Immature natural killer cell (primary cell): ENCODE measurements around the gene RNF157. TPM values are rescaled to one million over a fixed set of nuclear protein-coding genes. Genes with fewer than 3 reads are reported as not detected.

Experiments
- DNase-seq, 3 donors: peaks; one replicate each; pipeline ENCODE4 v3.0.0; 2022; ENCODE audit warnings: mixed read lengths in 1 of 3
- H3K27ac Mint-ChIP-seq, 6 donors: one replicate each; pipeline ENCODE4 v1.8.0; 2020; ENCODE audit warnings: mixed read lengths in 6 of 6, mild to moderate bottlenecking in 5 of 6, inconsistent platforms in 4 of 6, moderate library complexity in 3 of 6
- H3K27me3 Mint-ChIP-seq, 3 donors: one replicate each; pipeline ENCODE4 v1.8.0; 2020 to 2021; ENCODE audit warnings: low read depth in 3 of 3, mild to moderate bottlenecking in 3 of 3, mixed read lengths in 3 of 3, moderate library complexity in 3 of 3, inconsistent platforms in 1 of 3
- H3K36me3 Mint-ChIP-seq, 3 donors: one replicate each; pipeline ENCODE4 v1.8.0; 2020; ENCODE audit warnings: mixed read lengths in 3 of 3, inconsistent platforms in 2 of 3, mild to moderate bottlenecking in 2 of 3
- H3K4me1 Mint-ChIP-seq, 2 donors: one replicate each; pipeline ENCODE4 v1.8.0; 2020; ENCODE audit warnings: inconsistent platforms in 2 of 2, mild to moderate bottlenecking in 2 of 2, mixed read lengths in 2 of 2, moderate library complexity in 1 of 2
- H3K4me3 Mint-ChIP-seq, 5 donors: one replicate each; pipeline ENCODE4 v1.8.0; 2020; ENCODE audit warnings: mild to moderate bottlenecking in 5 of 5, mixed read lengths in 5 of 5, inconsistent platforms in 3 of 5, moderate library complexity in 3 of 5
- H3K9me3 Mint-ChIP-seq, 6 donors: one replicate each; pipeline ENCODE4 v1.8.0; 2020; ENCODE audit warnings: mild to moderate bottlenecking in 6 of 6, mixed read lengths in 6 of 6, inconsistent platforms in 4 of 6, moderate library complexity in 3 of 6
- polyA plus RNA-seq, 3 donors: library from polyadenylated mRNA; unstranded; fragments of 300-500 nt; fragmentation: Illumina TruSeq; gene quantifications; one replicate each; pipeline ENCODE4 v1.2.3, GENCODE V29; 2021

Gene RNF157
- polyA plus RNA-seq, 3 donors from 2014 or later = 0.69 to 3.0 (median 1.2) TPM

GRCh38 chr17:76123191-76123499 is 117.1 kb downstream of the RNF157 start:
- no peak for DNase-seq
- Mint-ChIP-seq H3K9me3 (no peaks in the 10 kb centered on the region), H3K27ac (peak overlapping the region in 2 of 6 donors; percentile 22 to 68), H3K4me1 (peaks cover 0 to 5% of the 10 kb centered on the region in 2 donors), H3K27me3 (peaks cover 0 to 3% (median 0%) of the 10 kb centered on the region in 3 donors), H3K36me3 (no peaks in the 10 kb centered on the region), H3K4me3 (peak overlapping the region in 4 of 5 donors; percentile 18 to 71 (median 56))

DNA sequence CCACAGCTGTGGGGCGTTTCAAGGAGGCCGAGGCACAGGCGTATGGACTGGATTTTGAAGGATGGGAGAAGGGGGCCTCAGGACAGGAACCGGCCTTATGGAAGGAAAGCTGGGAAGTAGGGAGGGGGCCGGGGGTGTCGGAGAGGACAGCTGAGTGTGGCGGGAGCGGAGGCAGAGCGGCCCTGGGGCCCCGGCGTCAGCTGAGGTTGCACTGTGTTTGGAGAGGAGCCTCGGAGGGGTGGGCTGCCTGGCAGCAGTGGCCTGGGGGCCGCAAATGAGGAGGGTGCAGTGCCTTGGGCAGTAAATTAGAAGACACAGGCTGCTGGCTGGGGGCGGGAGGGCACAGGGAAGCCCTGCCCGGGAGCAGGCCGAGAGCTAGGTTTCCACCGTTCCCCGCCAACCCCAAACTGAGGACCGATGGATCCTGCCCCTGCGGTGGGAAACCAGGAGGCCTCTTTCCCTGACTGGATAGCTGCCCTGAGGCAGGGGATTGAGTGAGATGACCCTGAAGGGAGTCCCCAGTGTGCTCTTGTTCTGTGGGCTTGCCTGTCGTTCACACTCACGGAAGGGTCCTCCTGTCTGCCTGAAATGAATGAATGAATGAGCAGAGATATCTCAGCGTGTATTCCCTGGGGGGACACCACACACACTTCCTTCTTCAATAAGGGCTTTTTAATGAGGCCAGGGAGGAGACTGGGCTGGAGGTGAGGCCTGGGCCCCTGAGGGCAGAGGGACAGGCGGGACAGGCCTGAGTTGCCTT is 117.7 kb downstream of the RNF157 start:
- H3K27ac Mint-ChIP-seq = no peak overlapping the region
- peaks cover 0 to 3% (median 0%) of the 10 kb centered on the region in 3 donors for H3K27me3 Mint-ChIP-seq
- peaks cover 0 to 5% of the 10 kb centered on the region in 2 donors for H3K4me1 Mint-ChIP-seq
- H3K4me3 Mint-ChIP-seq = peak overlapping the region; percentile 27 to 71 (median 48)
- H3K36me3 Mint-ChIP-seq = no peaks in the 10 kb centered on the region
- DNase-seq = no peak
- no peaks in the 10 kb centered on the region for H3K9me3 Mint-ChIP-seq

DNA sequence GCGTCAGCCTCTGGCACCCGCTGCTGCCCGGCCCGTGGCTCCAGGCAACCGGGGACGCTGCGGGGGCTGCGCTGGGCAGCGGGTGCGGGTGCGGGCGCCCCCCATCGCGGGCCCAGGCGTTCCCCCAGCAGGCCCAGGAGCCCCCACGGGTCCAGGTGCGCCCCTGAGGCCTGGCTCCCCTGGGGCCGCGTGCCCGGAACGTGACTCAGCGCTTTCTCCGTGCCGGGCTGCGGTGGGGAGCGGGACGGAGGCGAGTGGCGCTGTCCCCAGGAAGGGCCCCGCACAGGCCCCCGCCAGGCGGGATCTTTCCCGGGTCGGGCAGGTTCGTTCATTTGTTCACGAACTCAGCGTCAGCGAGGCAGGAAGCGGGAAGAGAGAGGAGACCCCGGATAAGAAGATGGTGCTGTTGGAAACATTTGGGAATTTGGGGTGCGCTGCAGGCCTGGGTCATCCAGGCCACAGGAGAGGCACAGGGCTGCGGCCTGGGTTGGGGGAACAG is 118.3 kb downstream of the RNF157 start:
- DNase-seq = peak in 1 of 3 donors; percentile 17
- Mint-ChIP-seq H3K9me3 (no peaks in the 10 kb centered on the region), H3K27ac (no peak overlapping the region), H3K4me3 (peak overlapping the region; percentile 32 to 63 (median 36)), H3K4me1 (peaks cover 0 to 5% of the 10 kb centered on the region in 2 donors), H3K27me3 (peaks cover 0 to 3% (median 0%) of the 10 kb centered on the region in 3 donors), H3K36me3 (no peaks in the 10 kb centered on the region)

GRCh38 chr17:76120658-76121008 is 119.7 kb downstream of the RNF157 start:
- H3K4me3 Mint-ChIP-seq = peak overlapping the region in 4 of 5 donors; percentile 19 to 63 (median 26)
- no peaks in the 10 kb centered on the region for H3K36me3 Mint-ChIP-seq
- H3K27me3 Mint-ChIP-seq = peaks cover 0 to 3% (median 1%) of the 10 kb centered on the region in 3 donors
- no peak overlapping the region for H3K27ac Mint-ChIP-seq
- DNase-seq = no peak
- H3K4me1 Mint-ChIP-seq = peaks cover 0 to 5% of the 10 kb centered on the region in 2 donors
- H3K9me3 Mint-ChIP-seq = no peaks in the 10 kb centered on the region

GRCh38 chr17:76119409-76120371 is 120.6 kb downstream of the RNF157 start:
- Mint-ChIP-seq H3K4me3 (no peak overlapping the region), H3K36me3 (no peaks in the 10 kb centered on the region), H3K27ac (peak overlapping the region in 1 of 6 donors; percentile 61), H3K4me1 (peaks cover 0 to 5% of the 10 kb centered on the region in 2 donors), H3K9me3 (no peaks in the 10 kb centered on the region), H3K27me3 (peaks cover 0 to 3% (median 3%) of the 10 kb centered on the region in 3 donors)
- no peak for DNase-seq

DNA sequence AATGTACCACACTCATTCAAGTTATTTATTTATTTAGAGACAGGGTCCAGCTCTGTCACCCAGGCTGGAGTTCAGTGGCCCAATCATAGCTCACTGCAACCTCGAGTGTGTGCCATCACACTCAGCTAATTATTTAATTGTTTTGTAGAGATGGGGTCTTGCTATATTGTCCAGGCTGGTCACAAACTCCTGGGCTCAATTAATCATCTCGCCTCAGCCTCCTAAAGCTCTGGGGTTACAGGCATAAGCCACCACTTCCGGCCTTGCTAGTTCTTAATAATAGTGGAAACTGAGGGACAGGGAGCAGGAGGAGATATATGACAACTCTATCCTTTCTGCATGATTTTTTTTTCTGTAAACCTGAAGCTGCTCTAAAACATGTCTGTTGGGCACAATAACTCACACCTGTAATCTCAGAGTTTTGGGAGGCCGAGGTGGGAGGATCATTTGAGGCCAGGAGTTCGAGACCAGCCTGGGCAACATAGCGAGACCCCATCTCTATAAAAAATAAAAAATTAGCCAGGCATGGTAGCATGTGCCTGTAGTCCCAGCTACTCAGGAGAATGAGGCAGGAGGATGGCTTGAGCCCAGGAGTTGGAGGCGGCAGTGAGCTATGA is 125.0 kb downstream of the RNF157 start:
- Mint-ChIP-seq H3K27me3 (peaks cover 0 to 6% (median 3%) of the 10 kb centered on the region in 3 donors), H3K27ac (no peak overlapping the region), H3K4me1 (no peaks in the 10 kb centered on the region), H3K4me3 (no peak overlapping the region), H3K9me3 (no peaks in the 10 kb centered on the region), H3K36me3 (no peaks in the 10 kb centered on the region)
- DNase-seq = no peak

DNA sequence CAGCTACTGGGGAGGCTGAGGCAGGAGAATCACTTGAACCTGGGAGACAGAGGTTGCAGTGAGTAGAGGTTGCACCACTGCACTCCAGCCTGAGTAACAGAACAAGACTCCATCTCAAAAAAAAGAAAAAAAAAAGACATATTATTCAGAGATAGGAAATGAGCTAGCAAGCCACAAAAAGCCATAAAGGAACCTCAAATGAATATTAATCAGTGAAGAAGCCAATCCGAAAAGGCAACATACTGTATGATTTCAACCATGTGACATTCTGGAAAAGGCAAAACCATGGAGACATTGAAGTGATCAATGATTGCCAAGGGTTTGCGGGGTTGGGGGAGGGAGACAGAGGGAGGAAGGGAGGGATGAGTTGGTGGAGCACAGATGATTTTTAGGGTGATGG is 128.3 kb downstream of the RNF157 start:
- no peak for DNase-seq
- peaks cover 0 to 3% (median 2%) of the 10 kb centered on the region in 3 donors for H3K27me3 Mint-ChIP-seq
- H3K4me3 Mint-ChIP-seq = no peak overlapping the region
- no peaks in the 10 kb centered on the region for H3K36me3 Mint-ChIP-seq
- H3K27ac Mint-ChIP-seq = no peak overlapping the region
- no peaks in the 10 kb centered on the region for H3K9me3 Mint-ChIP-seq
- H3K4me1 Mint-ChIP-seq = no peaks in the 10 kb centered on the region

DNA sequence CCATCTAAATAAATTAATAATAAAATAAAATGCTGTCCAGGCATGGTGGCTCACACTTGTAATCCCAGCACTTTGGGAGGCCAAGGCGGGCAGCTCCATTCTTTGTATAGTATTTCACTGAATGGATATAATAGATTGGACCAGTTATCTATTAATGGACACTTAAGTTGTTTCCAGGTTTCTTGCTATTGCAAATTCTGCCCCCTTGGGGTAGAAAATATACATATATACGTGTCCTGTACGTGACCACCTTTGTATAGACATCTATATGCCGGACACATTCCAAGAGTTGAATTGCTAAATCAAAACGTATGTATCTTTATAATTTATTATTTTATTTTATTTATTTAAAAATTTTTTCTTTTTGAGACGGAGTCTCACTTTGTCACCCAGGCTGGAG is 132.8 kb downstream of the RNF157 start:
- DNase-seq = no peak

DNA sequence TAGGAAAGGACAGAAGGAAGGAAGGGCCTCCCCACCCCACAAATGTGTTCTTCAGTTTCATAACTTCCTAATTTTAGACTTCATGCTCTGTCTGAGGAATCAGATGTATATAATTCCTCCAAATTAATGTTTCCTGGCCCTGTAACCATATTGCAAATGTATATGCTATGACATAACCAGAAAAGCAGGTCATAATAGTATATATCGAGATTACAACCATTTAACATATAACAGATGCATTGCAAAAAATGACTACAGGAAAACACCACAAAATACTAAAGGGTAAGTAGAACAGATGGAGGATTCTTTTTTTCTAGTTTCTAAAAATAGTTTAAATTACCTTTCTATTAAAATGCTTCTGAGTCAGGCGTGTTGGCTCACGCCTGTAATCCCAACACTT is 133.6 kb downstream of the RNF157 start:
- peaks cover 3 to 5% (median 4%) of the 10 kb centered on the region in 3 donors for H3K27me3 Mint-ChIP-seq

More for the DNA sequence above, 132.8 kb downstream of the RNF157 start:
- no peak overlapping the region for H3K4me3 Mint-ChIP-seq
- no peak overlapping the region for H3K27ac Mint-ChIP-seq
- H3K27me3 Mint-ChIP-seq = peaks cover 2 to 7% (median 4%) of the 10 kb centered on the region in 3 donors
- H3K4me1 Mint-ChIP-seq = peaks cover 15 to 16% of the 10 kb centered on the region in 2 donors
- no peaks in the 10 kb centered on the region for H3K9me3 Mint-ChIP-seq
- no peaks in the 10 kb centered on the region for H3K36me3 Mint-ChIP-seq

GRCh38 chr17:76104896-76105231 is 135.4 kb downstream of the RNF157 start:
- H3K27ac Mint-ChIP-seq = peak overlapping the region in 3 of 6 donors; percentile 51 to 96 (median 67)
- peaks cover 3 to 5% (median 4%) of the 10 kb centered on the region in 3 donors for H3K27me3 Mint-ChIP-seq
- DNase-seq = no peak
- peak overlapping the region; percentile 23 to 97 (median 93) for H3K4me3 Mint-ChIP-seq
- H3K4me1 Mint-ChIP-seq = peaks cover 19 to 24% of the 10 kb centered on the region in 2 donors
- peaks cover 2 to 11% (median 3%) of the 10 kb centered on the region in 3 donors for H3K36me3 Mint-ChIP-seq
- no peaks in the 10 kb centered on the region for H3K9me3 Mint-ChIP-seq

More for the DNA sequence above, 133.6 kb downstream of the RNF157 start:
- H3K9me3 Mint-ChIP-seq = no peaks in the 10 kb centered on the region
- no peak overlapping the region for H3K4me3 Mint-ChIP-seq
- peaks cover 0 to under 1% (median 0%) of the 10 kb centered on the region in 3 donors for H3K36me3 Mint-ChIP-seq
- H3K4me1 Mint-ChIP-seq = peaks cover 19 to 22% of the 10 kb centered on the region in 2 donors
- no peak overlapping the region for H3K27ac Mint-ChIP-seq
- DNase-seq = no peak

GRCh38 chr17:76104140-76104895 is 136.0 kb downstream of the RNF157 start:
- Mint-ChIP-seq H3K9me3 (no peaks in the 10 kb centered on the region), H3K27ac (peak overlapping the region; percentile 84 to 98 (median 96)), H3K4me1 (peaks cover 19 to 24% of the 10 kb centered on the region in 2 donors), H3K36me3 (peaks cover 4 to 12% (median 7%) of the 10 kb centered on the region in 3 donors), H3K27me3 (peaks cover 3 to 5% (median 4%) of the 10 kb centered on the region in 3 donors), H3K4me3 (peak overlapping the region; percentile 89 to 97 (median 93))
- DNase-seq = no peak

DNA sequence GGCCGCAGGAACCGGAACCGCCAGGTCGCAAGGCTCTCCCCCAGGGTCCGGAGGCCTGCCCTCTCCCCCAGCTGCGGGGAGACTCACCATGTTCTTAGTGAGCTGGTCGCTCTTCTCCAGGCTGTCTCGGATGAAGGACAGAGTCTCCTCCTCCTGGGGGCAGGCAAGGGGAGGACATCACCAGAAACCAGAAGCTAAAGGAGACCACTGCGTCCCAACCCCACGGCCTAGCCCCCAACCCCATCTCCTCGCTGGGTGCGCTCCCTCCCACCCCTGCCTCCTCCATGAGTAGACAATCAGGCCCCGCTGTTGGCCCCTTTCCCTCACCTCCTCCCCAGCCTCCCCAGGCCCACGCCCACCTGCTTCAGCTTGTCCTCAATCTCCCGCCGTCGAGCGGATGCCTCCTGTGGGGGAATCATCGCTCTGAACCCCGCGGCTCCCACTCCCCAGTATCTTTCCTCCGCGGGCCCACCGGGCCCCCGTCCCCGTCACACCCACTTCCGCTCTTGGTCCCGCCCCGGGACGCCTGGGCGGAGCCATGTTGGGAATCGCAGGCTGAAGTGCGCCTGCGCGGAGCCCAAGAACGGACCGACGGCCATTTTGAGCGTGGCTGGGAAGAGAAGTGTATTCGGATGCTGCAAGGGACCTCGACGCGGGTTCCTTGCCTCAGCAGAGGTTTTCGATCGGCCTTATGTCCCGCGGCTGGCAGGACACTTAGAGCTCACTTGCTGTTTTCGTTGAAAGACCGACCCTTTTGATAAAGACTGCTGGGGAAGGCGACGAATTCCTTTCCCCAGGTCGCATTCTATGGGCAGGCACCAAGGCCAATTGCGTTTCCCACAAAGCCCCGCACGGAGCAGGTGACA is 136.8 kb downstream of the RNF157 start, which contains the start of gene EXOC7:
Gene EXOC7, minus strand, starts transcription at position 514 of the 866 bp plus-strand sequence. Its CDS starts 95 bp downstream, at position 419.
- no peaks in the 10 kb centered on the region for H3K9me3 Mint-ChIP-seq
- peaks cover 19 to 24% of the 10 kb centered on the region in 2 donors for H3K4me1 Mint-ChIP-seq
- H3K27me3 Mint-ChIP-seq = peaks cover 3 to 5% (median 4%) of the 10 kb centered on the region in 3 donors
- H3K4me3 Mint-ChIP-seq = peak within 1 kb of the TSS; percentile 89 to 97 (median 93)
- peak within 1 kb of the TSS; percentile 84 to 98 (median 96) for H3K27ac Mint-ChIP-seq
- DNase-seq = peak; percentile 89 to 92 (median 92)
- peaks cover 8 to 12% (median 8%) of the 10 kb centered on the region in 3 donors for H3K36me3 Mint-ChIP-seq
